Sciatic nerve (tissue), 2 donors: ENCODE results near the gene UFSP2. TPM values are rescaled to one million over a fixed set of nuclear protein-coding genes. Genes with fewer than 3 reads are reported as not detected.

Experiments
- ATAC-seq: fragments of 200-7000 bp; cut with Tn5 transposase; one replicate; pipeline ENCODE4 v1.9.1; 2020; ENCODE audit warnings: mild to moderate bottlenecking, moderate library complexity
- DNase-seq: peaks from one replicate; pipeline ENCODE4 v3.0.0-alpha.2; 2020; ENCODE audit warnings: low spot score
- intact Hi-C: fragments of 100-400 bp; cut with DNase I; formaldehyde crosslinking; loops from one replicate; pipeline ENCODE4 v1.14.2; 2022
- total RNA-seq: library from RNA; stranded (reverse); fragmentation: NEBNext Ultra II Directional; extraction: Animal tissue kit (Norgen Biotek cat#: 25700); gene quantifications from one replicate; pipeline ENCODE4 v1.2.1, GENCODE V29; 2021
- donor health status: DM: no; HTN: no; CAD: no.
- donor health status: DM: no; HTN: no; CAD: no.

Gene UFSP2
- 38.9 TPM for total RNA-seq

DNA sequence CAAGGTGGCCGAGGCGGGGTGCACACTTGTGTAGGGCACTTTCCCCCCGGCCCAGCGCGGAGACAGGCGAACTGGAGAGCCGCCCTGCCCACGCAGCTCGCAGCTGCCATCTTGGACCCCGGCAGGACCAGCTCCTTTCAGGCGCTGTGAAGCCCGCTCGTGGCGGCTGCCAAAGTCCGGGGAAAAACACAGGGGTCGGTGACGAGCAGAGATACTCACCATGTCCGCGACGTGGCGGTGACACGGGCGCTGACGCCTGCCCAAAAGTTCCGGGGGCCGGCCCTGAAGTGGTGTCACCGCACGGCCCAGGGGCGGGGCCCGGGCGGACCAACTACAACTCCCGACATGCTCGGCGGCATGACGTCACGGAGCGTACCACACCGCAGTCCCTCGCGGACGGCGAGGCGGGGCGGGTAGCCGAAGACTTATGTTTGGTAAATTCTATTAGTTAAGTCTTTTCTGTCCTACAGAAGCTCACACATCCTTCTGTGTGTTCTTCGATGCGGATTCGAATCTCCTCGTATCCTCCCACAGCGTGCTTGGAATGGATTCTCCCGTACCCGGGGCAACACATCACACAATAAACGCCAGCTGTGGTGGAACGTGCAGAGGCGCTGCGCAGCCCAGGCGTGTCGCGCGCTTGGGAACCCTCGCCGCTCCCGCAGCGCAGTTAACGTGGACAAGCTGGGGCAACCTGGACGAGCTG lies at the start of gene UFSP2:
UFSP2 (minus strand) TSS at position 318 of the 706 bp plus-strand sequence; CDS start at position 222, 96 bp downstream.
- intact Hi-C loops, result no loop called here

DNA sequence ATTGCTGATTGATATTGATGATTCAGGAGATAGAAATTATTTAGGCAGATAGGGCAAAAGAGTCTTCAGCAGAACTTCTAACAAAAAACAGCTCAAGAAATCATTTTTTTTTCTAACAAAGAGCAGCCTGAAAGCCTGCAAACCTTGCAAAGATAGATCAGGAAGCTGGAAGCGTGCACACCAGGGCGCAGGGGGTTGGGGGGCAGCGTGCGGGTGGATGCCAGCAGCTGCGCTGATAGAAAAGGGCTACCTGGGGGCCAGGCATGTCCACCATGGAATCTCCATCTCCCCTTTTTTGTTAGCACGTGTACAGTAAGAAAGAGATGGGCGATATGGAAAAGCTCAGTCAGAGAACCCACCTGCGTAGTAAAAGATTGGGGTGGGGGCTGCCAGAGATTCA lies 47.5 kb upstream of the UFSP2 start:
- DNase-seq, result no peak
- no peak for ATAC-seq
- intact Hi-C loops, result loop anchor here (5.0 kb wide), 1 partner anchor 114 kb away; no protein-coding TSS in a partner anchor

More for the DNA sequence above, at the start of gene UFSP2:
- DNase-seq (peak; percentile 95), ATAC-seq (peak; percentile 98)

- intact Hi-C loops, result loop anchor here (5.0 kb wide), 1 partner anchor 115 kb away; no protein-coding TSS in a partner anchor
- ATAC-seq, result no peak
- DNase-seq, result no peak
Measured at GRCh38 chr4:185472103-185472542, 46.4 kb upstream of the UFSP2 start.

DNA sequence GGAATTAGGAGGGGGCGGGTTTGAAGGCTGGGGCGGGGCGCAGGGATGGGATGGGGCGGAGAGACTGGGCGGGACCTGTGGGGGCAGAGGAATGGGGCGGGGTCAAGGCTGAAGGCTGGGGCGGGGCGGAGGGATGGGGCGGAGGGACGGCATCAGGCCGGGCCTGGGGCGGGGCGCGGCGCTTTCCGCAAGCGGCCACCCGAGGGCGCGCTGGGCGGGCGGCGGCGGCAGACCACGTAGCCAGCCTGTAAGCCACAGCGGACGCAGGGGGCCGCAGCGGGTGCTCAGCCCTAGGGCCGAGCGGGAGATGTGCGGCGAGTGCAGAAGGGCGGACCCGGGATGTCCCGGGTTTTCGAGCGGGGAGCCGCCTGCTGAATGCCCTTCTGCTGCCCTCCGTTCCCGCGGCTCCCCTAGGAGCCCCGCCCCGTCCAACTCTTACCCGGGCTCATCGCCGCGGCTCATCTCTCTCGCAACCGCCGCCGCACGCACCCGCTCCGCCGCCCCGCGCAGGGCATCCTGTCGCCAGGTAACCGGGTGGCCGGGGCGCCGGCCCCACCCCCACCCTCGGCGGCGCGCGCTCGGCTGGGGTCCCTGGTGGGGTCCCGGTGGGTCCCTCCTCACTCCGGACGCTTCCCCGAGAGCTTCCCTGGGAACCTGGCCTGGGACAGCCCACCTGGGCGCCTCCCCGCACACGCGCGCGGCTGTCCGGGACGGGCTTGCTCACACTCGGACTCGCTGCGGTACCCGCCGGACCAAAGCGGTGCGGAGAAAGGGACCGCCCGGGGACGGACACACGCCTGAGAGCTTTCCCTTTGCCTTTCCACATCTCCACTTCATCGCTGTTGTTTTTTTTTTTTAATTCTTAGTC lies 45.7 kb upstream of the UFSP2 start, which contains the start of gene CCDC110:
CCDC110 (minus strand) TSS at position 499 of the 868 bp plus-strand sequence; CDS start at position 449, 50 bp downstream.
- DNase-seq, result peak; percentile 98
- ATAC-seq, result peak; percentile 98
- intact Hi-C loops, result loop anchor here (5.0 kb wide), 1 partner anchor 116 kb away; no protein-coding TSS in a partner anchor

DNA sequence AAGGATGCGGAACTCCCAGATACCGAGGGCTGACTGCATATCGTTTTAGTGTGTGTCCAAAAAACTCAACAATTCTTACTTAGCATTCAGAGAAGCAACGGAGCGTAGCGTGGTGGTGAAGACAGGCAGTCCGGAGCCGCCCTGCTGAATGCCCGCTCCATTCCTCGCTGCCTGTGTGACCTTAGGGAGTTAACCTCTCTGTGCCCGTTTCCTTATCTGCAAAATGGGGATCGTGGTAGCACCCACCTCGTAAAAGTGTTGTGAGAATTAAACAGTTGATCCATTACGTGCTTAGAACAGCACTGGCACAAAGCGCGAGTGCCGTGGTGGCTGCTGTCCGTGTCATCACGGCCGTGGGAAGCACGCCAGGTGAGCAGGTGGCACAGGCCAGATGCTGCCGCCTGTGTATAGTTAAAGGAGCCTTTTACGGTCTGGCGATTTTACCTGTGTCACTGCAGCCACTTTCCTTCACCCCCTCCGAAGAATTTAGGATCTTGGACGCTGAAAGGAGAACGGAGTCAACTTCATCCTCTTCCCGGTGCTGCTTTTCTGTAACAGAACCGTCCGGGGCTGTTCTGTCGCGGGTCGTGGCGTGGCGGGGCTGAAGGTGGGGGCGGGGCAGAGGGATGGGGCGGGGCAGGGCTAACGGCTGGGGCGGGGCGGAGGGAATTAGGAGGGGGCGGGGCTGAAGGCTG lies 44.9 kb upstream of the UFSP2 start:
- peak; percentile 83 for DNase-seq
- ATAC-seq, result peak; percentile 46
- intact Hi-C loops, result loop anchor here (5.0 kb wide), 1 partner anchor 117 kb away; no protein-coding TSS in a partner anchor

DNA sequence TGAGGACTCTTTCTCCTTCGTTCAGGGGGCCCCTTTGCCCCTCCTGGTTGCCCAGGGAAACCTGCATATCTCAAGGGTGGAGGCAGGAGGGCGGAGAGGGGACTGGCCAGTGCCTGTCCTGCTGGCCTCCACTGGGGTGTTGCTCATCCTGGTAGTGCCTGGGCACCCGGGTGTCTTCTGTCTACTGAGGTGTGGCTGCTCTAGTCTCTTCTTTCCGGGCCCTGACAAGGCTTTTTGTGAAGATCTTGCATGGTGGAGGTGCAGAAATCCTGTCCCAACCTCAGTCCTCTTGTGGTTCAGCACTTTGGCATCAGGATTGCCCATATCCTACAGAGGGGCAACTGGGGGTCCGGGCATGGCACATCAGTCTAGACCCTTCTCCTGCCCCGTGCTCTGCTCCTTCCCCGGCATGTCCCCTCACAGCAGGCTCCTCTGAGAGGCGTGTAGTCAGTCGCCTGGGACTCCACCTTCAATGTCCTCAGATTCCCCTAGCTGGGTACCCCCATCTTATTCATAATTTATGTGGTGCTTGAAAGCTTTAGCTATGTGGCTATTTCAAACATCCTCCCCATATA lies 43.9 kb upstream of the UFSP2 start:
- intact Hi-C loops, result loop anchor here (5.0 kb wide), 1 partner anchor 118 kb away; no protein-coding TSS in a partner anchor
- DNase-seq (no peak), ATAC-seq (no peak)

GRCh38 chr4:185468999-185469398 lies 43.2 kb upstream of the UFSP2 start:
- DNase-seq, result no peak
- intact Hi-C loops, result no loop called here
- no peak for ATAC-seq

DNA sequence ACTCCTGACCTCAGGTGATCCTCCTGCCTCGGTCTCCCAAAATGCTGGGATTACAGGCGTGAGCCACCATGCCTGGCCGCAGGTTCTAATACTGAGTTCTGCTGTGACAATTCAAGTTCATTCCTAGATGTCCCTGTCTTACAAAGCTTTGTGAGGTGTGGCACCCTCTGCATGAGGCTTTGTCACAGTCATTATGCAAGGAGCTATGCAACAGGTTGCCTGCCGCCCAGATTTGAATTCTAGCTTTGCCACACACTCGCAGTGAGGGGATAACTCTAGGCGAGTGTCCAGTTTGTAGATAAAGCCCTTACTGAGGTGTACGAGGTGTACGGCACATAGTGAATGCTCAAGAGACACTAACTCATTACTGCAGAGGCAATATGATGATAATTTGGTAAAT lies 42.2 kb upstream of the UFSP2 start:
- intact Hi-C loops, result no loop called here
- ATAC-seq, result no peak
- DNase-seq, result no peak

DNA sequence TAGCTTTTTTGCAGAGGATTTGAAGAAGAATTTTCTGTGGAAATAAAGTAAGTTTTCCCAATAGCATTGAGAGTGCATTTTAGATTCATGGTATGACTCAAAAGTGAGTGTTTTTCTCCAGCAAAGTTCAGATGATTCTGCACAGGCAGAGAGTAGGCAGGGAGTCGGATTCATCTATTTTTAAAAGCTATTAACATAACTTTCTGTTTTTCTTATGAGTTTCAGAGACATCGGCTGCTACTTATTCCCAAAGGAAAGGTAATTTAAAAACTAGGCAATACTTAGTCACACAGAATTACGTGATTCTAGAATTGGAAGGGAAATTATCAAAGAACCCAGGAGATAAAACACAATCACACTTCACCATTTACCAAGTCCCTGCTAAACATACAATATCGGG lies 41.3 kb upstream of the UFSP2 start:
- intact Hi-C loops, result no loop called here
- ATAC-seq (no peak), DNase-seq (no peak)

- DNase-seq, result no peak
- no peak for ATAC-seq
- intact Hi-C loops, result no loop called here
Measured at GRCh38 chr4:185465707-185466106, 39.9 kb upstream of the UFSP2 start.

DNA sequence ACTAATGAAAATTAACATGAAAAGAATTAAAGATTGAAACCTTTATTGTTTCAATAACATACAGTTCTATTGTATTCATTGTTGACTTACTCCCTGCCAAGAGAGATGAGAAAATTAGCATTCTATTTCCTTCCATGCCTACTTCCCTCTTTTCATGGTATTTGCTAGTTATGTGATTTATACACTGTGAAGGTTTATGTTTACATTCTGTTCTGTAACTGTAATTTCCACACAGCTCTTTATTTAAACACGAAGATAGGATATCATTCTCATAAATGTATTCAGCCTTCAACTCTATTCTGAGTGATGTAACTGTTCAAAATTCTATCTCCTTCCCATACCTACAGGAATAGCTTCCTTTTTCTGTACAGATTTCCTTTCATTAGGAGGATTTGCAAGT lies 39.1 kb upstream of the UFSP2 start:
- intact Hi-C loops, result no loop called here
- ATAC-seq (no peak), DNase-seq (no peak)

GRCh38 chr4:185464183-185464582 lies 38.4 kb upstream of the UFSP2 start:
- no peak for DNase-seq
- no peak for ATAC-seq
- intact Hi-C loops, result no loop called here

GRCh38 chr4:185463541-185463940 lies 37.8 kb upstream of the UFSP2 start:
- intact Hi-C loops, result no loop called here
- no peak for ATAC-seq
- DNase-seq, result no peak

DNA sequence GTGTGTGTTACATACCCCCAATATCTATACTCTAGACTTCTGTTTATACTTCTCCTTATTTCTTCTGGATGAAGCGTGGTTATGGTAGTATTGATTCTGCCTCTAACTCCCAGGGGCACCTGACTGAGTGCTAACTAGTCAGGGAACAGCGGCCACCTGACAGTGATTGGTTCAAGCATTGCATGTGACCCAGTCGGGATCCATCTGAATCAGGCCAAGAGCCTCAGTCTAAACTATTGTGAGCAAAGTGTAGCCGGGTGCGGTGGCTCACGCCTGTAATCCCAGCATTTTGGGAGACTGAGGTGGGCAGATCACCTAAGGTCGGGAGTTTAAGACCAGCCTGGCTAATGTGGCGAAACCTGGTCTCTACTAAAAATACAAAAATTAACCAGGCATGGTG lies 35.8 kb upstream of the UFSP2 start:
- DNase-seq (no peak), ATAC-seq (no peak)
- intact Hi-C loops, result no loop called here

DNA sequence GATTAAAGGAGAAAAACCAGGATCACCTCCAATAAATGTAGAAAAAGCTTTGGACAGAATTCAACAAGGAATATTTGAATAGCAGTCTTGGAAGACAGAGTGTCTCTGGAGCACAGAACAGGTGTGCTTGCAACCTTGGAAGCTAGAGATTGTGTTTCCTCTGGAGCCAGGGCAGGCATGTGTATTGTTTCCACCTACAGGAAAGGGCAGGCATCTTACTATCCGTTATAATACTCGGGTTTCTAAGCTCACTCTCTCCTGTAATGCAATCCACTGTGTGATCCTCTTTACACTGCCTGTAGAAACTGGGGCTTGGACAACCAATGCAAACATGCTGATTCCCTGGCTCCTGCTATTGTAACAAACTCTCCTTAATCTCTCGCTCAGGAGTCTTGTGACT lies 31.4 kb upstream of the UFSP2 start:
- DNase-seq (no peak), ATAC-seq (no peak)
- intact Hi-C loops, result no loop called here

- no peak for DNase-seq
- intact Hi-C loops, result no loop called here
- no peak for ATAC-seq
Measured at GRCh38 chr4:185456131-185456530, 30.4 kb upstream of the UFSP2 start.

- ATAC-seq, result no peak
- intact Hi-C loops, result no loop called here
- DNase-seq, result no peak
Measured at GRCh38 chr4:185445209-185445608, 19.4 kb upstream of the UFSP2 start.

DNA sequence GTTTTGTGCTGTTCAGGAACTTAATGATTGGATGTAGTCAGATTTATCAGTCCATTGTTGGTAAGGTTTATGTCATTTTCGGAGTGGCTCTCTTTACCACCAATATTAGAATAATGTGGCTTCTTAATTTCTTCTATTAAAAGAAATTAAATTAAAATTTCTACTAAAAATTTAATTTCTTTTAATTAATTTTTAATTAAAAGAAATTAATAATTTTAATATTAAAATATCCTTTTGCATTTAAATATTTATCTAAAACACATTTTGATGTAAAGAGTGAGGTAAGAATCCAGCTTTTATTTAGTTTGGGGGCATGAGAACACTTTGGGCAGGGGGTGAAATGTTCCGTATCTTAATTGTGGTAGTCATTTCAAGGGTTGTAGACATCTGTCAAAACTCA lies 15.7 kb upstream of the UFSP2 start:
- intact Hi-C loops, result no loop called here
- ATAC-seq, result no peak

GRCh38 chr4:185437809-185438208 lies 12.0 kb upstream of the UFSP2 start:
- intact Hi-C loops, result no loop called here
- DNase-seq (no peak), ATAC-seq (no peak)

More for the DNA sequence above, 15.7 kb upstream of the UFSP2 start:
- DNase-seq, result no peak
